Small intestine (tissue), 7 donors: ENCODE results near the gene SMYD3. TPM values are rescaled to one million over a fixed set of nuclear protein-coding genes. Genes with fewer than 3 reads are reported as not detected.

ENCODE experiments used
- DNase-seq, 2 donors: peaks; one replicate each; pipeline versions ENCODE4 v3.0.0 to v3.0.0-alpha.2; 2013
- FAIRE-seq: peaks from 2 replicates; lab custom pipeline; 2012; peaks lifted over from hg19 to GRCh38; lab: Jason Lieb, UNC
- H3K27ac ChIP-seq, 3 donors: one replicate each; pipeline ENCODE4 v1.5.1; 2013; ENCODE audit warnings: low read length in 2 of 3, mild to moderate bottlenecking in 2 of 3, control low read depth in 1 of 3, inconsistent platforms in 1 of 3, low read depth in 1 of 3, moderate library complexity in 1 of 3
- H3K27me3 ChIP-seq, 3 donors: one replicate each; pipeline ENCODE4 v1.6.1; 2013; ENCODE audit warnings: low read length in 3 of 3, inconsistent platforms in 1 of 3; ENCODE audit not compliant: control insufficient read depth in 3 of 3, insufficient read depth in 3 of 3
- H3K36me3 ChIP-seq, 3 donors: one replicate each; pipeline ENCODE4 v1.6.1; 2013; ENCODE audit warnings: low read length in 3 of 3, inconsistent platforms in 1 of 3, low read depth in 1 of 3, mild to moderate bottlenecking in 1 of 3, moderate library complexity in 1 of 3; ENCODE audit not compliant: control insufficient read depth in 3 of 3, insufficient read depth in 2 of 3
- H3K4me1 ChIP-seq, 3 donors: one replicate each; pipeline ENCODE4 v1.6.1; 2013; ENCODE audit warnings: low read length in 2 of 3, inconsistent platforms in 1 of 3, low read depth in 1 of 3, mild to moderate bottlenecking in 1 of 3, moderate library complexity in 1 of 3; ENCODE audit not compliant: control insufficient read depth in 3 of 3, insufficient read depth in 2 of 3
- H3K4me3 ChIP-seq, 3 donors: one replicate each; pipeline ENCODE4 v1.5.1; 2013; ENCODE audit warnings: low read length in 3 of 3, control low read depth in 1 of 3, inconsistent platforms in 1 of 3, low read depth in 1 of 3, mild to moderate bottlenecking in 1 of 3, moderate library complexity in 1 of 3
- H3K9me3 ChIP-seq, 2 donors: one replicate each; pipeline ENCODE4 v1.6.1; 2013; ENCODE audit warnings: low read depth in 1 of 2, low read length in 1 of 2; ENCODE audit not compliant: control insufficient read depth in 2 of 2, insufficient read depth in 1 of 2
- WGBS, 3 donors: extraction: QIAGEN DNeasy Blood & Tissue Kit; methylation state at CpG; one replicate each; pipeline ENCODE4 v1.1.7; 2013; 5-methylcytosine and 5-hydroxymethylcytosine counted together
- polyA plus RNA-seq, 4 donors: library from polyadenylated mRNA; stranded (reverse) in 3 of 4; unstranded in 1 of 4; fragments of 200-250 nt in 3 of 4; fragments of 120-200 nt in 1 of 4; gene quantifications; one replicate each; pipeline versions ENCODE4 v1.2.1 to v1.2.3, GENCODE V29; 2013
- donor health status: healthy with polysubstance abuse.
- donor health status: control.
- donor health status: control.
- donor health status: Bipolar disorder and iron deficiency.
- donor health status: healthy.

The SMYD3 gene
- polyA plus RNA-seq, 4 donors: 5.4 to 10.1 (median 8.5) TPM

- WGBS, 3 donors: 83 to 88% (median 85%) methylated on average over 3 of the region's 3 CpGs
- no peaks in the 10 kb centered on the region for H3K9me3 ChIP-seq
- FAIRE-seq: no peak
These were observed 200.6 kb downstream of the SMYD3 start for GRCh38 chr1:246306415-246307037.

GRCh38 chr1:246304484-246305259 lies 202.4 kb downstream of the SMYD3 start:
- Histone ChIP-seq H3K36me3 (no peaks in the 10 kb centered on the region), H3K4me3 (no peak overlapping the region), H3K27ac (no peak overlapping the region), H3K27me3 (no peaks in the 10 kb centered on the region), H3K4me1 (no peaks in the 10 kb centered on the region), H3K9me3 (no peaks in the 10 kb centered on the region)
- WGBS, 3 donors: 94 to 98% (median 97%) methylated on average over 5 of the region's 5 CpGs
- DNase-seq: no peak
- no peak for FAIRE-seq

More at GRCh38 chr1:246306415-246307037, 200.6 kb downstream of the SMYD3 start:
- no peak overlapping the region for H3K4me3 ChIP-seq
- no peaks in the 10 kb centered on the region for H3K36me3 ChIP-seq
- no peaks in the 10 kb centered on the region for H3K27me3 ChIP-seq
- no peaks in the 10 kb centered on the region for H3K4me1 ChIP-seq
- H3K27ac ChIP-seq: no peak overlapping the region
- DNase-seq: no peak

GRCh38 chr1:246302711-246303317 lies 204.3 kb downstream of the SMYD3 start:
- Histone ChIP-seq H3K4me1 (no peaks in the 10 kb centered on the region), H3K9me3 (no peaks in the 10 kb centered on the region), H3K27me3 (no peaks in the 10 kb centered on the region), H3K4me3 (no peak overlapping the region), H3K27ac (no peak overlapping the region), H3K36me3 (no peaks in the 10 kb centered on the region)
- no peak for DNase-seq
- 96 to 98% (median 97%) methylated on average over 2 of the region's 2 CpGs for WGBS, 3 donors
- FAIRE-seq: no peak

- 86 to 96% (median 95%) methylated on average over 1 of the region's 1 CpG for WGBS, 3 donors
These were observed 204.8 kb downstream of the SMYD3 start for GRCh38 chr1:246302251-246302625.

DNA sequence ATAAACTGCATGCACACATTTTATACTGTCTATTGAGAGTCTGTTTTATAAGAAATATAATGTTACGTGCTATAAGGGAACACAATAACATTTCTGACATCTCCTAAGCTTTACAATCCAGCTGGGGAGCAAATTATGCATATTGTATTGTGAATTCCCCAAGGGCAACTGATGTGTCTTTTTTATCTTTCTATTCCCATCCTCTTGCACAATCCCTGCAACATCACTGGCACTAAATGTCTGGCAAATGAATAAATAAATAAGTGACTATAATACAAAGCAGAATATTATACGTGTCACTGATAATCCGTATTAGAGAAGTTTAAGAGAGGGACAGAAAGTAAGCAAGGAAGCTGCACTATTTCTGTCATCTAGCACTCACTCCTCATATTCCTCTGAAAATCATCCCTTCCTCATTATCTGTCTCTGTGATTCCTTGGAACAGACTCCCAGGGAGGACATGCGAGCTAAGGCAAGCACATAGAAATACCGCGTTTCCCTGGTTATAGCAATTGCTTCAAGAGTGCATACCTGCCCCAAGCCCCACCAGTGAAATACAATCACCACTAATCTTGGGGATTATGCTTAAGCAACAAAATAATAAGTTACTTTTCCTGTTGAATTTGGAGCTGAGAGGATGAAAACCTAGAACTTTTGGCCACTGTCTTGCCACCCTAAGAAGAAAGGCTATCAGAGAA lies 205.4 kb downstream of the SMYD3 start:
- no peak for DNase-seq
- Histone ChIP-seq H3K36me3 (no peaks in the 10 kb centered on the region), H3K9me3 (no peaks in the 10 kb centered on the region), H3K27ac (no peak overlapping the region), H3K4me1 (no peaks in the 10 kb centered on the region), H3K4me3 (no peak overlapping the region), H3K27me3 (no peaks in the 10 kb centered on the region)
- WGBS, 3 donors: 87 to 96% (median 95%) methylated on average over 6 of the region's 6 CpGs
- no peak for FAIRE-seq

More at GRCh38 chr1:246302251-246302625, 204.8 kb downstream of the SMYD3 start:
- Histone ChIP-seq H3K4me1 (no peaks in the 10 kb centered on the region), H3K9me3 (no peaks in the 10 kb centered on the region), H3K4me3 (no peak overlapping the region), H3K27ac (no peak overlapping the region), H3K36me3 (no peaks in the 10 kb centered on the region), H3K27me3 (no peaks in the 10 kb centered on the region)
- FAIRE-seq (no peak), DNase-seq (no peak)

DNA sequence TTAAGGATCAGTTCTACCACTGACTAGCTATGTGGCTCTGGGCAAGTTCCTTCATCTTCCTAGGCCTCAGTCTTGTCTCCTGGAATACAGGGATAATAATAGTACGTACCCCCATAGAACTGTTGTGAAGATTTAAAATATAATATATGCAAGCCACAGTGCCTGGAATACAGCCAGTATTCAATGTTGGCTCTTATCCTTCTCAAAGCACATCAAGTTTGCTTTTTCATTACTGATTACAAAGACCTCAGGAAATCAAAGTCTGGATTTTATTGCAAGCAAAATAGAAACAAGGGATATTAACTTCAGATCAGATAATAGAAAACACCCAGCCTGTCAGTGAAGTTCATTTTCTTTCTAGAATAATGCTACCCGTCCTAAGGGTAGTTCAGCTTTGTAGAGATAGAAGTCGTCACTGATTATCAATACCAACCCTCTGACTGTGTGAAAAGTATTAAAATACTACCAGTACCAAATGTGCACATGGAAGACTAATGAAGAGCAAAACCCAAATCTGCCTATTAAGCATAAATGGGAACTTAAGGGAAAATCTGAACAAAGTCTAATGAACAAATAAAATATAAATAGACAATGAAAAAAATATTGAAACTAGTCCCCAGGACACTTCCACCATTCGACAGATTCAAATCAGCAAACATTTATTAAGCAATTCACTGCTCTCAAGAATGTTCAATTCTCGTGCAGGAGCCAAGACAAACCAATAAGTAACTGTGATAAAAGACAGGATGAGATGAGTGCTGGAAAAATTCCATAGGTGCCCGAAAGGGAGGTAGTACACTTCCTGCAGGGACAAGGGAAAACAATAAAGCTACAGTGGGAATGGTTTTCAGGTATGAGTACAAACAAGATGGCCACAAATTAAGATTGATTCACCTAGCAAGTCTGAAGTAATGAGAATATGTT lies 206.2 kb downstream of the SMYD3 start:
- WGBS, 3 donors: 24 to 55% (median 39%) methylated on average over 6 of the region's 6 CpGs

GRCh38 chr1:246297279-246298265 lies 209.5 kb downstream of the SMYD3 start:
- H3K27ac ChIP-seq: no peak overlapping the region
- DNase-seq: no peak
- H3K36me3 ChIP-seq: no peaks in the 10 kb centered on the region
- H3K9me3 ChIP-seq: no peaks in the 10 kb centered on the region
- no peak overlapping the region for H3K4me3 ChIP-seq
- H3K27me3 ChIP-seq: no peaks in the 10 kb centered on the region
- H3K4me1 ChIP-seq: no peaks in the 10 kb centered on the region
- WGBS, 3 donors: 82 to 89% (median 84%) methylated on average over 5 of the region's 5 CpGs
- no peak for FAIRE-seq

More for the DNA sequence above, 206.2 kb downstream of the SMYD3 start:
- Histone ChIP-seq H3K4me1 (no peaks in the 10 kb centered on the region), H3K4me3 (no peak overlapping the region), H3K9me3 (no peaks in the 10 kb centered on the region), H3K27ac (no peak overlapping the region), H3K27me3 (no peaks in the 10 kb centered on the region), H3K36me3 (no peaks in the 10 kb centered on the region)
- peak in 1 of 2 donors; percentile 43 for DNase-seq
- no peak for FAIRE-seq
